A673 (cell line): ENCODE measurements around the gene MAPK11.

Experiments used
- EZH2 ChIP-seq: fragments of 200-600 bp; sonication (generic); IDR thresholded peaks from 2 replicates; pipeline ENCODE4 v1.6.1; 2017; ENCODE audit warnings: borderline replicate concordance, low read depth, mild to moderate bottlenecking, mixed read lengths, antibody characterized with exemption, low read length; ENCODE audit not compliant: poor library complexity, severe bottlenecking
- TF ChIP-seq, protein P1 (sequence below): fragments of 300-800, 200-600 bp; sonication (generic); conservative IDR thresholded peaks from 2 replicates; pipeline ENCODE4 v1.5.1; 2017; ENCODE audit warnings: low read depth, mild to moderate bottlenecking, antibody characterized with exemption, low read length, moderate library complexity, mixed read lengths

DNA sequence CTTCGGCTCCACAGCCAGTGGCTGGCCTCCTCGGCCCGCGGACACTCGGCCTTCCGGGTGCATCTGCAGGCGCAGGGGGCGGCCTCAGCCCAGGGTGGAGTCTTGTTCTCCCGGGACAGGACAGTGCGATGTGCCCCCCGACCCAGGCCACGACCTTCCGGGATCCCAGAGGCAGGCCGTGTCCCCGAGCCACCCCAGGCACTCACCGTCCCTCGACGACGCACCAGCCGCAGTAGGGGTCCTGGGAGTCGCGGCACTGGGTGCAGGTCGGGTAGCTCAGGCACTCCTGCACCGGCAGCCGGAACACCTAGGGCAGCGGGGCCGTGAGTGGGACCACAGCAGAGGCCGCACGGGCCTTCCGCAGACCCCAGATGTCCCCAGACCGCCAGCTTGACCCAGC lies 17.6 kb upstream of the MAPK11 start:
- no peak for TF ChIP-seq EZH2
- TF ChIP-seq, protein P1, sequence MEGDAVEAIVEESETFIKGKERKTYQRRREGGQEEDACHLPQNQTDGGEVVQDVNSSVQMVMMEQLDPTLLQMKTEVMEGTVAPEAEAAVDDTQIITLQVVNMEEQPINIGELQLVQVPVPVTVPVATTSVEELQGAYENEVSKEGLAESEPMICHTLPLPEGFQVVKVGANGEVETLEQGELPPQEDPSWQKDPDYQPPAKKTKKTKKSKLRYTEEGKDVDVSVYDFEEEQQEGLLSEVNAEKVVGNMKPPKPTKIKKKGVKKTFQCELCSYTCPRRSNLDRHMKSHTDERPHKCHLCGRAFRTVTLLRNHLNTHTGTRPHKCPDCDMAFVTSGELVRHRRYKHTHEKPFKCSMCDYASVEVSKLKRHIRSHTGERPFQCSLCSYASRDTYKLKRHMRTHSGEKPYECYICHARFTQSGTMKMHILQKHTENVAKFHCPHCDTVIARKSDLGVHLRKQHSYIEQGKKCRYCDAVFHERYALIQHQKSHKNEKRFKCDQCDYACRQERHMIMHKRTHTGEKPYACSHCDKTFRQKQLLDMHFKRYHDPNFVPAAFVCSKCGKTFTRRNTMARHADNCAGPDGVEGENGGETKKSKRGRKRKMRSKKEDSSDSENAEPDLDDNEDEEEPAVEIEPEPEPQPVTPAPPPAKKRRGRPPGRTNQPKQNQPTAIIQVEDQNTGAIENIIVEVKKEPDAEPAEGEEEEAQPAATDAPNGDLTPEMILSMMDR, result no peak
